Mesenchymal stem cell (in vitro differentiated cells and primary cell): Measurements from ENCODE around the gene BCAS4.

Experiments
- DNase-seq: peaks from one replicate; pipeline ENCODE4 v3.0.0-alpha.2; 2013
- H2AFZ ChIP-seq: one replicate; pipeline ENCODE4 v1.6.1; 2013; ENCODE audit warnings: low read depth, mild to moderate bottlenecking, control low read depth, inconsistent platforms, low read length, moderate library complexity
- H2AK5ac ChIP-seq: 2 replicates; pipeline ENCODE4 v1.6.1; 2013; ENCODE audit warnings: low read length, moderate library complexity, mild to moderate bottlenecking, inconsistent platforms; ENCODE audit not compliant: severe bottlenecking
- H2BK120ac ChIP-seq: one replicate; pipeline ENCODE4 v1.6.1; 2013; ENCODE audit warnings: low read depth, mild to moderate bottlenecking, inconsistent platforms, low read length, moderate library complexity
- H2BK12ac ChIP-seq, 2 experiments: one replicate each; pipeline ENCODE4 v1.6.1; 2013; ENCODE audit warnings: inconsistent platforms in 2 of 2, low read length in 2 of 2, mild to moderate bottlenecking in 2 of 2, moderate library complexity in 2 of 2, control low read depth in 1 of 2
- H2BK15ac ChIP-seq: one replicate; pipeline ENCODE4 v1.6.1; 2013; ENCODE audit warnings: mild to moderate bottlenecking, low read depth, inconsistent platforms; ENCODE audit not compliant: poor library complexity, severe bottlenecking
- H2BK5ac ChIP-seq: 2 replicates; pipeline ENCODE4 v1.6.1; 2013; ENCODE audit warnings: low read depth, mild to moderate bottlenecking, low read length, control low read depth, inconsistent platforms; ENCODE audit not compliant: poor library complexity, severe bottlenecking
- H3K14ac ChIP-seq, 2 experiments: one replicate each; pipeline ENCODE4 v1.6.1; 2013; ENCODE audit warnings: inconsistent platforms in 2 of 2, low read length in 2 of 2, control low read depth in 1 of 2, mild to moderate bottlenecking in 1 of 2, moderate library complexity in 1 of 2
- H3K18ac ChIP-seq, 2 experiments: one replicate each; pipeline ENCODE4 v1.6.1; 2013; ENCODE audit warnings: inconsistent platforms in 2 of 2, low read length in 2 of 2, control low read depth in 1 of 2, low read depth in 1 of 2, mild to moderate bottlenecking in 1 of 2
- H3K23ac ChIP-seq, 2 experiments: one replicate each; pipeline ENCODE4 v1.6.1; 2013; ENCODE audit warnings: inconsistent platforms in 2 of 2, low read length in 2 of 2, mild to moderate bottlenecking in 2 of 2, moderate library complexity in 2 of 2, control low read depth in 1 of 2
- H3K27ac ChIP-seq: 2 replicates; pipeline ENCODE4 v1.5.1; 2013; ENCODE audit warnings: mild to moderate bottlenecking, moderate library complexity, low read length, control low read depth, inconsistent platforms; ENCODE audit not compliant: poor library complexity, severe bottlenecking
- H3K27me3 ChIP-seq, 2 experiments: 2 replicates each; pipeline versions ENCODE4 v1.6.1 to v1.7.0; 2013; ENCODE audit warnings: low read length in 2 of 2, mild to moderate bottlenecking in 2 of 2, moderate library complexity in 2 of 2, control low read depth in 1 of 2, inconsistent platforms in 1 of 2; ENCODE audit not compliant: control insufficient read depth in 1 of 2, insufficient read depth in 1 of 2
- H3K36me3 ChIP-seq, 2 experiments: 2 replicates each; pipeline versions ENCODE4 v1.6.1 to v1.7.0; 2013; ENCODE audit warnings: low read length in 2 of 2, control low read depth in 1 of 2, inconsistent platforms in 1 of 2, low read depth in 1 of 2, mild to moderate bottlenecking in 1 of 2; ENCODE audit not compliant: insufficient read depth in 2 of 2, control insufficient read depth in 1 of 2
- H3K4ac ChIP-seq, 2 experiments: one replicate each; pipeline ENCODE4 v1.6.1; 2013; ENCODE audit warnings: inconsistent platforms in 2 of 2, low read length in 2 of 2, mild to moderate bottlenecking in 2 of 2, moderate library complexity in 2 of 2, control low read depth in 1 of 2, low read depth in 1 of 2
- H3K4me1 ChIP-seq: 2 replicates; pipeline ENCODE4 v1.6.1; 2013; ENCODE audit warnings: low read depth, low read length, control low read depth; ENCODE audit not compliant: control insufficient read depth, insufficient read depth
- H3K4me2 ChIP-seq: 2 replicates; pipeline ENCODE4 v1.6.1; 2013; ENCODE audit warnings: low read length, mild to moderate bottlenecking, inconsistent platforms; ENCODE audit not compliant: poor library complexity, severe bottlenecking
- H3K4me3 ChIP-seq, 2 experiments: 2 replicates each; pipeline versions ENCODE4 v1.5.1 to v1.7.0; 2013; ENCODE audit warnings: low read length in 2 of 2, mild to moderate bottlenecking in 2 of 2, control low read depth in 1 of 2, low read depth in 1 of 2; ENCODE audit not compliant: insufficient read depth in 1 of 2
- H3K79me1 ChIP-seq: replicated peaks from 2 replicates; pipeline ENCODE4 v1.6.1; 2013; ENCODE audit warnings: mild to moderate bottlenecking, control low read depth, low read length, inconsistent platforms; ENCODE audit not compliant: poor library complexity, severe bottlenecking
- H3K9ac ChIP-seq: 2 replicates; pipeline ENCODE4 v1.7.0; 2013; ENCODE audit warnings: mild to moderate bottlenecking, low read length, moderate library complexity
- H3K9me3 ChIP-seq: 2 replicates; pipeline ENCODE4 v1.7.0; 2013; ENCODE audit warnings: mild to moderate bottlenecking, low read length; ENCODE audit not compliant: control insufficient read depth
- H4K8ac ChIP-seq: one replicate; pipeline ENCODE4 v1.6.1; 2013; ENCODE audit warnings: inconsistent platforms, mild to moderate bottlenecking, low read length, moderate library complexity
- H4K91ac ChIP-seq: one replicate; pipeline ENCODE4 v1.6.1; 2013; ENCODE audit warnings: mild to moderate bottlenecking, low read length, inconsistent platforms
- WGBS: methylation state at CpG from one replicate; pipeline ENCODE4 v1.1.7; 2013; ENCODE audit warnings: mixed read lengths; 5-methylcytosine and 5-hydroxymethylcytosine counted together

BCAS4 gene

GRCh38 chr20:50900261-50900660 lies 105.4 kb downstream of the BCAS4 start:
- no peak for DNase-seq
- no peak overlapping the region for H2BK120ac ChIP-seq
- no peaks in the 10 kb centered on the region for H3K9me3 ChIP-seq
- no peak overlapping the region for H2BK12ac ChIP-seq
- H2AK5ac ChIP-seq = no peak overlapping the region
- H3K27ac ChIP-seq = no peak overlapping the region
- H3K4ac ChIP-seq = no peak overlapping the region
- no peak overlapping the region for H3K23ac ChIP-seq
- no peak overlapping the region for H4K91ac ChIP-seq
- H2BK5ac ChIP-seq = no peak overlapping the region
- H3K14ac ChIP-seq = no peak overlapping the region
- no peak overlapping the region for H4K8ac ChIP-seq
- no peak overlapping the region for H3K18ac ChIP-seq
- H3K27me3 ChIP-seq = no peaks in the 10 kb centered on the region
- no peak overlapping the region for H2BK15ac ChIP-seq
- H3K9ac ChIP-seq = no peak overlapping the region
- no peak overlapping the region for H3K4me2 ChIP-seq
- H3K36me3 ChIP-seq = peaks cover 24 to 76% of the 10 kb centered on the region in 2 experiments
- no peak overlapping the region for H2AFZ ChIP-seq
- H3K4me1 ChIP-seq = peaks cover 4% of the 10 kb centered on the region
- H3K4me3 ChIP-seq = no peak overlapping the region
- peaks cover 13% of the 10 kb centered on the region for H3K79me1 ChIP-seq
- 90% methylated on average over 6 of the region's 7 CpGs for WGBS

GRCh38 chr20:50901301-50901700 lies 106.4 kb downstream of the BCAS4 start:
- no peak overlapping the region for H3K23ac ChIP-seq
- no peak overlapping the region for H2BK15ac ChIP-seq
- H3K36me3 ChIP-seq = peaks cover 21 to 75% of the 10 kb centered on the region in 2 experiments
- no peak for DNase-seq
- no peak overlapping the region for H3K4me2 ChIP-seq
- no peak overlapping the region for H2BK120ac ChIP-seq
- H3K9ac ChIP-seq = no peak overlapping the region
- no peak overlapping the region for H2BK5ac ChIP-seq
- H4K8ac ChIP-seq = no peak overlapping the region
- no peaks in the 10 kb centered on the region for H3K27me3 ChIP-seq
- no peak overlapping the region for H3K4ac ChIP-seq
- H3K9me3 ChIP-seq = no peaks in the 10 kb centered on the region
- peaks cover 2% of the 10 kb centered on the region for H3K4me1 ChIP-seq
- H2AFZ ChIP-seq = no peak overlapping the region
- no peak overlapping the region for H2BK12ac ChIP-seq
- H3K14ac ChIP-seq = no peak overlapping the region
- no peak overlapping the region for H3K18ac ChIP-seq
- peaks cover 11% of the 10 kb centered on the region for H3K79me1 ChIP-seq
- H3K27ac ChIP-seq = no peak overlapping the region
- no CpG with 5 or more reads among the region's 1 CpG for WGBS
- H4K91ac ChIP-seq = no peak overlapping the region
- no peak overlapping the region for H3K4me3 ChIP-seq
- H2AK5ac ChIP-seq = no peak overlapping the region

GRCh38 chr20:50903353-50904051 lies 108.6 kb downstream of the BCAS4 start:
- H3K4me2 ChIP-seq = no peak overlapping the region
- no peak overlapping the region for H2BK5ac ChIP-seq
- no peak overlapping the region for H3K4me3 ChIP-seq
- H2BK15ac ChIP-seq = no peak overlapping the region
- H2BK120ac ChIP-seq = no peak overlapping the region
- no peaks in the 10 kb centered on the region for H3K27me3 ChIP-seq
- no peak overlapping the region for H2AK5ac ChIP-seq
- no peak overlapping the region for H2AFZ ChIP-seq
- WGBS = 92% methylated on average over 7 of the region's 8 CpGs
- no peak overlapping the region for H3K14ac ChIP-seq
- no peak overlapping the region for H3K27ac ChIP-seq
- no peak overlapping the region for H4K8ac ChIP-seq
- H4K91ac ChIP-seq = no peak overlapping the region
- no peak overlapping the region for H2BK12ac ChIP-seq
- peaks cover 2% of the 10 kb centered on the region for H3K4me1 ChIP-seq
- H3K36me3 ChIP-seq = peaks cover 13 to 55% of the 10 kb centered on the region in 2 experiments
- peaks cover 3% of the 10 kb centered on the region for H3K79me1 ChIP-seq
- H3K9me3 ChIP-seq = no peaks in the 10 kb centered on the region
- H3K18ac ChIP-seq = no peak overlapping the region
- no peak overlapping the region for H3K23ac ChIP-seq
- H3K4ac ChIP-seq = no peak overlapping the region
- H3K9ac ChIP-seq = no peak overlapping the region
- no peak for DNase-seq

- peaks cover 12 to 49% of the 10 kb centered on the region in 2 experiments for H3K36me3 ChIP-seq
- H3K4me3 ChIP-seq = no peak overlapping the region
- H2BK5ac ChIP-seq = no peak overlapping the region
- no peak overlapping the region for H2AFZ ChIP-seq
- H3K9ac ChIP-seq = no peak overlapping the region
- H3K9me3 ChIP-seq = no peaks in the 10 kb centered on the region
- no peak overlapping the region for H3K18ac ChIP-seq
- H2AK5ac ChIP-seq = no peak overlapping the region
- no peak for DNase-seq
- H3K14ac ChIP-seq = no peak overlapping the region
- no peak overlapping the region for H3K23ac ChIP-seq
- peaks cover 2% of the 10 kb centered on the region for H3K4me1 ChIP-seq
- H2BK12ac ChIP-seq = no peak overlapping the region
- H2BK15ac ChIP-seq = no peak overlapping the region
- no peaks in the 10 kb centered on the region for H3K27me3 ChIP-seq
- no peak overlapping the region for H3K4ac ChIP-seq
- no peak overlapping the region for H2BK120ac ChIP-seq
- H3K79me1 ChIP-seq = peaks cover 3% of the 10 kb centered on the region
- no peak overlapping the region for H3K4me2 ChIP-seq
- H4K8ac ChIP-seq = no peak overlapping the region
- 96% methylated on average over 6 of the region's 6 CpGs for WGBS
- H3K27ac ChIP-seq = no peak overlapping the region
- H4K91ac ChIP-seq = no peak overlapping the region
Observed at GRCh38 chr20:50904067-50904570, 109.3 kb downstream of the BCAS4 start.
